Measurements from ENCODE around the gene SRGAP3. TPM values are rescaled to one million over a fixed set of nuclear protein-coding genes. Genes with fewer than 3 reads are reported as not detected.

The SRGAP3 gene
- total RNA-seq, 1 donor from 2014 or later: 21.4 TPM

GRCh38 chr3:9168241-9168741 lies 81.2 kb downstream of the SRGAP3 start:
- no peak overlapping the region for H3K4me3 Mint-ChIP-seq (ENCODE audit: low read depth)
- H3K27ac Mint-ChIP-seq: no peak overlapping the region
- TF ChIP-seq CTCF (IDR thresholded peaks at IDR 0.05; ENCODE audit: unreplicated experiment): no peak
- no peaks in the 10 kb centered on the region for H3K36me3 Mint-ChIP-seq (ENCODE audit: insufficient read depth)
- no peak for DNase-seq (ENCODE audit: low spot score, unreplicated experiment)
- H3K27me3 Mint-ChIP-seq: peaks cover 3% of the 10 kb centered on the region
- H3K4me1 Mint-ChIP-seq (ENCODE audit: low read depth): peaks cover 4% of the 10 kb centered on the region
- H3K9me3 Mint-ChIP-seq (ENCODE audit: low read depth): no peaks in the 10 kb centered on the region

- DNase-seq (ENCODE audit: low spot score, unreplicated experiment): no peak
- H3K4me1 Mint-ChIP-seq (ENCODE audit: low read depth): no peaks in the 10 kb centered on the region
- no peak overlapping the region for H3K4me3 Mint-ChIP-seq (ENCODE audit: low read depth)
- H3K9me3 Mint-ChIP-seq (ENCODE audit: low read depth): no peaks in the 10 kb centered on the region
- no peak overlapping the region for H3K27ac Mint-ChIP-seq
- H3K36me3 Mint-ChIP-seq (ENCODE audit: insufficient read depth): no peaks in the 10 kb centered on the region
- no peaks in the 10 kb centered on the region for H3K27me3 Mint-ChIP-seq
- no peak for TF ChIP-seq CTCF (IDR thresholded peaks at IDR 0.05; ENCODE audit: unreplicated experiment)
These were observed 82.2 kb downstream of the SRGAP3 start for GRCh38 chr3:9167222-9167621.

- H3K27me3 Mint-ChIP-seq: peaks cover 6% of the 10 kb centered on the region
- no peaks in the 10 kb centered on the region for H3K9me3 Mint-ChIP-seq (ENCODE audit: low read depth)
- DNase-seq (ENCODE audit: low spot score, unreplicated experiment): no peak
- no peak overlapping the region for H3K4me3 Mint-ChIP-seq (ENCODE audit: low read depth)
- H3K4me1 Mint-ChIP-seq (ENCODE audit: low read depth): no peaks in the 10 kb centered on the region
- no peak for TF ChIP-seq CTCF (IDR thresholded peaks at IDR 0.05; ENCODE audit: unreplicated experiment)
- H3K27ac Mint-ChIP-seq: no peak overlapping the region
- no peaks in the 10 kb centered on the region for H3K36me3 Mint-ChIP-seq (ENCODE audit: insufficient read depth)
These were observed 84.0 kb downstream of the SRGAP3 start for GRCh38 chr3:9165421-9165820.

- H3K36me3 Mint-ChIP-seq (ENCODE audit: insufficient read depth): no peaks in the 10 kb centered on the region
- TF ChIP-seq CTCF (IDR thresholded peaks at IDR 0.05; ENCODE audit: unreplicated experiment): no peak
- H3K9me3 Mint-ChIP-seq (ENCODE audit: low read depth): no peaks in the 10 kb centered on the region
- H3K4me3 Mint-ChIP-seq (ENCODE audit: low read depth): no peak overlapping the region
- H3K27me3 Mint-ChIP-seq: peaks cover 13% of the 10 kb centered on the region
- H3K27ac Mint-ChIP-seq: no peak overlapping the region
- DNase-seq (ENCODE audit: low spot score, unreplicated experiment): no peak
- peaks cover 14% of the 10 kb centered on the region for H3K4me1 Mint-ChIP-seq (ENCODE audit: low read depth)
These were observed 86.2 kb downstream of the SRGAP3 start for GRCh38 chr3:9163289-9163688.

GRCh38 chr3:9161811-9162210 lies 87.6 kb downstream of the SRGAP3 start:
- Mint-ChIP-seq H3K27me3 (peaks cover 20% of the 10 kb centered on the region), H3K4me1 (ENCODE audit: low read depth) (peaks cover 16% of the 10 kb centered on the region), H3K9me3 (ENCODE audit: low read depth) (no peaks in the 10 kb centered on the region), H3K4me3 (ENCODE audit: low read depth) (no peak overlapping the region), H3K27ac (no peak overlapping the region), H3K36me3 (ENCODE audit: insufficient read depth) (no peaks in the 10 kb centered on the region)
- DNase-seq (ENCODE audit: low spot score, unreplicated experiment): no peak
- no peak for TF ChIP-seq CTCF (IDR thresholded peaks at IDR 0.05; ENCODE audit: unreplicated experiment)
